HepG2 (cell line): ENCODE results near the gene PLEKHG5. TPM values are rescaled to one million over a fixed set of nuclear protein-coding genes. Genes with fewer than 3 reads are reported as not detected.

Experiments
- ATF7 ChIP-seq, 2 experiments: fragments of 450-650 bp in 1 of 2; sonication (generic) in 1 of 2; formaldehyde crosslinking in 1 of 2; IDR thresholded peaks; 2 replicates each; pipeline versions ENCODE4 v1.4.0 to v1.6.1; 2016 to 2020; ENCODE audit warnings: antibody characterized with exemption in 1 of 2, mild to moderate bottlenecking in 1 of 2, missing genetic modification reagents in 1 of 2
- BATF2 ChIP-seq: sonication (generic); formaldehyde crosslinking; IDR thresholded peaks from 2 replicates; pipeline ENCODE4 v1.8.0; 2022; ENCODE audit warnings: mild to moderate bottlenecking, missing genetic modification reagents, moderate library complexity
- CCDC6 ChIP-seq: sonication (generic); formaldehyde crosslinking; IDR thresholded peaks from 2 replicates; pipeline ENCODE4 v1.8.1; 2022; ENCODE audit warnings: mild to moderate bottlenecking, missing genetic modification reagents, moderate library complexity
- FOSL2 ChIP-seq: sonication (generic); formaldehyde crosslinking; IDR thresholded peaks from 2 replicates; pipeline ENCODE4 v1.4.0; 2020; ENCODE audit warnings: missing genetic modification reagents
- FOXO1 ChIP-seq: sonication (generic); formaldehyde crosslinking; IDR thresholded peaks from 2 replicates; pipeline ENCODE4 v1.4.0; 2020; ENCODE audit warnings: missing genetic modification reagents
- FOXP4 ChIP-seq: sonication (generic); formaldehyde crosslinking; IDR thresholded peaks from 2 replicates; pipeline ENCODE4 v1.4.0; 2020; ENCODE audit warnings: missing genetic modification reagents
- GATAD1 ChIP-seq: IDR thresholded peaks from 2 replicates; pipeline ENCODE4 v1.6.1; 2016; ENCODE audit warnings: missing genetic modification reagents, missing compliant biosample characterization
- HNF1A ChIP-seq, 2 experiments: sonication (generic) in 1 of 2; formaldehyde crosslinking in 1 of 2; IDR thresholded peaks; 2 replicates each; pipeline versions ENCODE4 v1.4.0 to v1.6.1; 2016 to 2020; ENCODE audit warnings: borderline replicate concordance in 1 of 2, low read depth in 1 of 2, mild to moderate bottlenecking in 1 of 2, missing genetic modification reagents in 1 of 2
- IKZF1 ChIP-seq: fragments of 450-650 bp; IDR thresholded peaks from 2 replicates; pipeline ENCODE4 v1.7.1; 2016
- ISX ChIP-seq: sonication (generic); formaldehyde crosslinking; conservative IDR thresholded peaks from 2 replicates; pipeline ENCODE4 v1.5.0; 2020; ENCODE audit warnings: missing genetic modification reagents
- JUNB ChIP-seq: sonication (generic); formaldehyde crosslinking; IDR thresholded peaks from 2 replicates; pipeline ENCODE4 v1.8.0; 2022; ENCODE audit warnings: missing genetic modification reagents, mild to moderate bottlenecking, borderline replicate concordance
- RBM22 ChIP-seq: fragments of 200-400 bp; formaldehyde crosslinking; optimal IDR thresholded peaks from 2 replicates; pipeline ENCODE3; 2017; ENCODE audit warnings: mild to moderate bottlenecking, low read length, moderate library complexity
- RBM39 ChIP-seq: fragments of 200-400 bp; formaldehyde crosslinking; IDR thresholded peaks from one replicate; pipeline ENCODE4 v1.6.1; 2018; ENCODE audit warnings: antibody characterized with exemption, mild to moderate bottlenecking, low read depth, low read length; ENCODE audit not compliant: poor library complexity, severe bottlenecking
- SIX4 ChIP-seq: sonication (generic); formaldehyde crosslinking; IDR thresholded peaks from 2 replicates; pipeline ENCODE4 v1.4.0; 2020; ENCODE audit warnings: missing genetic modification reagents
- TBL1XR1 ChIP-seq: fragments of 150-350 bp; IDR thresholded peaks from 2 replicates; pipeline ENCODE4 v1.6.1; 2014; ENCODE audit warnings: borderline replicate concordance, low read length; ENCODE audit not compliant: partially characterized antibody
- ZBTB25 ChIP-seq: IDR thresholded peaks from 2 replicates; pipeline ENCODE4 v1.6.1; 2018; ENCODE audit warnings: missing genetic modification reagents
- ZNF770 ChIP-seq: sonication (generic); formaldehyde crosslinking; IDR thresholded peaks from 2 replicates; pipeline ENCODE4 v1.5.0; 2020; ENCODE audit warnings: mild to moderate bottlenecking, missing genetic modification reagents
- ZNF776 ChIP-seq: sonication (generic); formaldehyde crosslinking; IDR thresholded peaks from 2 replicates; pipeline ENCODE4 v1.4.0; 2020; ENCODE audit warnings: mild to moderate bottlenecking, missing genetic modification reagents
- ZNF782 ChIP-seq: sonication (generic); formaldehyde crosslinking; IDR thresholded peaks from 2 replicates; pipeline ENCODE4 v1.4.0; 2020; ENCODE audit warnings: missing genetic modification reagents, mild to moderate bottlenecking, borderline replicate concordance
- ZNF878 ChIP-seq: sonication (generic); formaldehyde crosslinking; IDR thresholded peaks from 2 replicates; pipeline ENCODE4 v1.8.1; 2023; ENCODE audit warnings: mild to moderate bottlenecking, missing genetic modification reagents, moderate library complexity
- ZSCAN30 ChIP-seq: sonication (generic); formaldehyde crosslinking; IDR thresholded peaks from 2 replicates; pipeline ENCODE4 v1.5.0; 2020; ENCODE audit warnings: mild to moderate bottlenecking, missing genetic modification reagents
- polyA plus RNA-seq, 8 experiments: library from polyadenylated mRNA; depleted of rRNA in 3 of 8; stranded (reverse) in 7 of 8; unstranded in 1 of 8; fragments of >200 nt; fragmentation: Illumina TruSeq in 4 of 8; extraction: Trizol in 4 of 8; gene quantifications; 2 replicates each; pipeline versions ENCODE4 v1.2.1 to v1.2.3, GENCODE V29; 2011 to 2016; ENCODE audit warnings: low read depth in 4 of 8, missing spikeins in 1 of 8, mixed read lengths in 1 of 8; ENCODE audit not compliant: insufficient read depth in 1 of 8
- total RNA-seq, 5 experiments: library from RNA; depleted of rRNA; stranded (reverse); fragments of >200 nt; fragmentation: Illumina TruSeq; extraction: Trizol; gene quantifications; 2 replicates each; pipeline ENCODE4 v1.2.3, GENCODE V29; 2016; ENCODE audit warnings: low read depth in 1 of 5

The PLEKHG5 gene
- total and polyA plus RNA-seq, 2 of the 13 experiments (the other 11 are each of a cell fraction or from before 2014, with no cell fraction given), result 1.9 to 3.5 TPM

- peak; percentile 3; the same call in 1 of the 2 replicates for TF ChIP-seq FOXO1 (CRISPR knock-in tag)
- TF ChIP-seq IKZF1, result no peak
- no peak for TF ChIP-seq ZNF782 (CRISPR knock-in tag)
- TF ChIP-seq CCDC6 (CRISPR knock-in tag), result no peak
- TF ChIP-seq ZNF776 (CRISPR knock-in tag), result no peak
- TF ChIP-seq ATF7 (IDR thresholded peaks at IDR 0.05), result no peak
- TF ChIP-seq ATF7 (CRISPR knock-in tag; IDR thresholded peaks at IDR 0.05), result no peak
- TF ChIP-seq ZNF878, result no peak
- TF ChIP-seq BATF2 (CRISPR knock-in tag), result no peak
- no peak for TF ChIP-seq TBL1XR1
- TF ChIP-seq JUNB (CRISPR knock-in tag), result no peak
- TF ChIP-seq GATAD1 (CRISPR knock-in tag), result no peak
- TF ChIP-seq FOSL2 (CRISPR knock-in tag), result no peak
- TF ChIP-seq ISX (CRISPR knock-in tag), result no peak
- no peak for TF ChIP-seq RBM22
- TF ChIP-seq SIX4 (CRISPR knock-in tag), result no peak
- TF ChIP-seq ZBTB25 (CRISPR knock-in tag), result no peak
- TF ChIP-seq RBM39, result no peak
- no peak for TF ChIP-seq FOXP4
- 0 out of 2 replicates have a peak, but pooled peaks have one; percentile 35 for TF ChIP-seq ZNF770
- TF ChIP-seq ZSCAN30, result no peak
- no peak for TF ChIP-seq HNF1A (IDR thresholded peaks at IDR 0.05; ENCODE audit: low read depth)
- TF ChIP-seq HNF1A (CRISPR knock-in tag; IDR thresholded peaks at IDR 0.05; ENCODE audit: borderline replicate concordance), result no peak
Observed at GRCh38 chr1:6444377-6444776, 47.1 kb downstream of the PLEKHG5 start (continued).
